AG10803 (cell line): ENCODE data around the gene TIGIT.

Experiments used
- DNase-seq: peaks from one replicate; pipeline ENCODE4 v3.0.0; 2010; ENCODE audit warnings: low read depth
- H3K4me3 ChIP-seq: 2 replicates; pipeline ENCODE4 v1.5.1; 2011; ENCODE audit warnings: mild to moderate bottlenecking, low read length, control low read depth
- CTCF ChIP-seq: conservative IDR thresholded peaks from 2 replicates; pipeline ENCODE4 v1.5.1; 2011; ENCODE audit warnings: mild to moderate bottlenecking, low read length, control low read depth, inconsistent platforms

The TIGIT gene

GRCh38 chr3:114327665-114328064 lies 33.8 kb downstream of the TIGIT start:
- TF ChIP-seq CTCF: no peak
- no peak for DNase-seq
- H3K4me3 ChIP-seq: no peak overlapping the region

- no peak overlapping the region for H3K4me3 ChIP-seq
- no peak for DNase-seq
- no peak for TF ChIP-seq CTCF
Measured at GRCh38 chr3:114328345-114328744, 34.5 kb downstream of the TIGIT start.

- no peak for TF ChIP-seq CTCF
- H3K4me3 ChIP-seq: no peak overlapping the region
- DNase-seq: no peak
Measured at GRCh38 chr3:114329823-114330222, 36.0 kb downstream of the TIGIT start.

- H3K4me3 ChIP-seq: no peak overlapping the region
- DNase-seq: no peak
- TF ChIP-seq CTCF: no peak
Measured at GRCh38 chr3:114331007-114331406, 37.2 kb downstream of the TIGIT start.

GRCh38 chr3:114331710-114332109 lies 37.9 kb downstream of the TIGIT start:
- no peak overlapping the region for H3K4me3 ChIP-seq
- TF ChIP-seq CTCF: no peak
- DNase-seq: no peak

GRCh38 chr3:114332342-114333179 lies 38.7 kb downstream of the TIGIT start:
- DNase-seq: no peak
- no peak for TF ChIP-seq CTCF
- H3K4me3 ChIP-seq: no peak overlapping the region

GRCh38 chr3:114333180-114333922 lies 39.5 kb downstream of the TIGIT start:
- no peak overlapping the region for H3K4me3 ChIP-seq
- TF ChIP-seq CTCF: no peak
- DNase-seq: no peak
